Superior temporal gyrus (tissue), 1 donor: ENCODE measurements around the gene NXN.
"Not testable (repeated sequence)": the region's sequence is repeated elsewhere in the genome, so short reads cannot be mapped to it uniquely, and the experiment has no call there.

Experiments
- DNase-seq: peaks from one replicate; pipeline ENCODE4 v3.0.0-alpha.2; 2016; ENCODE audit errors: extremely low spot score

The NXN gene

GRCh38 chr17:887551-888209 is 91.9 kb downstream of the NXN start:
- DNase-seq = no peak

GRCh38 chr17:885971-886571 is 93.5 kb downstream of the NXN start:
- no peak for DNase-seq

GRCh38 chr17:883586-883962 is 96.0 kb downstream of the NXN start:
- no peak for DNase-seq

GRCh38 chr17:882827-883585 is 96.6 kb downstream of the NXN start:
- no peak for DNase-seq

GRCh38 chr17:881778-882177 is 97.8 kb downstream of the NXN start:
- DNase-seq = no peak

GRCh38 chr17:880443-881269 is 98.9 kb downstream of the NXN start:
- no peak for DNase-seq

GRCh38 chr17:879546-880442 is 99.8 kb downstream of the NXN start:
- no peak for DNase-seq

- no peak for DNase-seq
Observed at GRCh38 chr17:877630-878029, 101.9 kb downstream of the NXN start.

- DNase-seq = no peak
Observed at GRCh38 chr17:876272-876671, 103.3 kb downstream of the NXN start.

- DNase-seq = not testable (repeated sequence)
Observed at GRCh38 chr17:874590-874989, 105.0 kb downstream of the NXN start.

- DNase-seq = no peak
Observed at GRCh38 chr17:872855-873254, 106.7 kb downstream of the NXN start.

- no peak for DNase-seq
Observed at GRCh38 chr17:871751-872519, 107.6 kb downstream of the NXN start.

GRCh38 chr17:869567-870525 is 109.7 kb downstream of the NXN start:
- no peak for DNase-seq

GRCh38 chr17:869086-869485 is 110.5 kb downstream of the NXN start:
- no peak for DNase-seq

GRCh38 chr17:867896-868489 is 111.6 kb downstream of the NXN start:
- no peak for DNase-seq

- DNase-seq = not testable (repeated sequence)
Observed at GRCh38 chr17:867238-867637, 112.3 kb downstream of the NXN start.

- no peak for DNase-seq
Observed at GRCh38 chr17:866568-867103, 112.9 kb downstream of the NXN start.

GRCh38 chr17:864315-864714 is 115.3 kb downstream of the NXN start:
- DNase-seq = no peak

- no peak for DNase-seq
Observed at GRCh38 chr17:863880-864279, 115.7 kb downstream of the NXN start.
